Fibroblast of lung (primary cell): ENCODE data around the gene ARRDC1. TPM values are rescaled to one million over a fixed set of nuclear protein-coding genes. Genes with fewer than 3 reads are reported as not detected.

Experiments
- DNase-seq, 2 donors: peaks; one replicate each; pipeline versions ENCODE4 v3.0.0 to v3.0.0-alpha.2; 2010; ENCODE audit warnings: low read depth in 2 of 2
- H2AFZ ChIP-seq: 2 replicates; pipeline ENCODE4 v1.5.1; 2012; ENCODE audit warnings: low read length, control low read depth, inconsistent platforms
- H3K27ac ChIP-seq: 2 replicates; pipeline ENCODE4 v1.5.1; 2011; ENCODE audit warnings: low read length, control low read depth; ENCODE audit not compliant: insufficient read depth
- H3K27me3 ChIP-seq: 2 replicates; pipeline ENCODE4 v1.5.1; 2011; ENCODE audit warnings: mild to moderate bottlenecking, low read length; ENCODE audit not compliant: control insufficient read depth, insufficient read depth
- H3K36me3 ChIP-seq: 2 replicates; pipeline ENCODE4 v1.5.1; 2011; ENCODE audit warnings: low read length; ENCODE audit not compliant: control insufficient read depth, insufficient read depth
- H3K4me1 ChIP-seq: 2 replicates; pipeline ENCODE4 v1.5.1; 2011; ENCODE audit warnings: low read length; ENCODE audit not compliant: control insufficient read depth, insufficient read depth; ENCODE audit errors: extremely low read depth
- H3K4me2 ChIP-seq: 2 replicates; pipeline ENCODE4 v1.5.1; 2011; ENCODE audit warnings: low read length, control low read depth; ENCODE audit not compliant: insufficient read depth; ENCODE audit errors: extremely low read depth
- H3K4me3 ChIP-seq, 4 experiments: fragments of 200-600 bp in 1 of 4; sonication (generic) in 1 of 4; replicated peaks in 1 of 4; 2 replicates each; pipeline ENCODE4 v1.5.1; 2011 to 2016; ENCODE audit warnings: low read length in 4 of 4, low read depth in 3 of 4, mild to moderate bottlenecking in 3 of 4, control low read depth in 2 of 4, inconsistent platforms in 1 of 4, mixed read lengths in 1 of 4; ENCODE audit not compliant: insufficient read depth in 1 of 4; ENCODE audit errors: control extremely low read depth in 1 of 4
- H3K79me2 ChIP-seq: 2 replicates; pipeline ENCODE4 v1.5.1; 2012; ENCODE audit warnings: mild to moderate bottlenecking, low read length, inconsistent platforms; ENCODE audit not compliant: control insufficient read depth, insufficient read depth
- H3K9ac ChIP-seq: 2 replicates; pipeline ENCODE4 v1.5.1; 2011; ENCODE audit warnings: mild to moderate bottlenecking, low read length, control low read depth; ENCODE audit not compliant: insufficient read depth
- H3K9me3 ChIP-seq: 2 replicates; pipeline ENCODE4 v1.5.1; 2012; ENCODE audit warnings: low read depth, low read length; ENCODE audit not compliant: control insufficient read depth, insufficient read depth
- H4K20me1 ChIP-seq: 2 replicates; pipeline ENCODE4 v1.5.1; 2011; ENCODE audit warnings: low read length; ENCODE audit not compliant: control insufficient read depth, insufficient read depth; ENCODE audit errors: extremely low read depth
- EZH2 ChIP-seq: IDR thresholded peaks from 2 replicates; pipeline ENCODE4 v1.5.1; 2012; ENCODE audit warnings: low read length, control low read depth, mild to moderate bottlenecking; ENCODE audit errors: missing control alignments
- polyA plus RNA-seq, 2 donors: library from polyadenylated mRNA; depleted of rRNA in 1 of 2; stranded (reverse) in 1 of 2; unstranded in 1 of 2; fragments of >200 nt; gene quantifications; 2 replicates each; pipeline ENCODE4 v1.2.1, GENCODE V29; 2011 to 2012; ENCODE audit warnings: missing spikeins in 1 of 2
- total RNA-seq: library from RNA; depleted of rRNA; stranded (reverse); fragments of >200 nt; gene quantifications from 2 replicates; pipeline ENCODE4 v1.2.1, GENCODE V29; 2014
- TF ChIP-seq, protein P1 (sequence below), 2 donors: IDR thresholded peaks in 1 of 2; conservative IDR thresholded peaks in 1 of 2; 1 replicate in 1 of 2; 2 replicates in 1 of 2; pipeline ENCODE4 v1.5.1; 2011 to 2012; ENCODE audit warnings: low read length in 2 of 2, control low read depth in 1 of 2, inconsistent platforms in 1 of 2, low read depth in 1 of 2, mild to moderate bottlenecking in 1 of 2

Gene ARRDC1
- total and polyA plus RNA-seq, 2 donors (not counting 1 experiment from before 2014, with no cell fraction given): 8.3 to 17.2 TPM

- Histone ChIP-seq H3K27me3 (no peaks in the 10 kb centered on the region), H3K27ac (no peak overlapping the region), H3K4me1 (peaks cover 4% of the 10 kb centered on the region), H3K9me3 (no peaks in the 10 kb centered on the region), H3K36me3 (peaks cover 18% of the 10 kb centered on the region), H3K4me3 (peak overlapping the region; percentile 54 to 75 (median 72)), H2AFZ (no peak overlapping the region), H3K4me2 (peak overlapping the region; percentile 99), H4K20me1 (no peaks in the 10 kb centered on the region), H3K9ac (no peak overlapping the region), H3K79me2 (peaks cover 18% of the 10 kb centered on the region)
- no peak for DNase-seq
- TF ChIP-seq, protein P1, sequence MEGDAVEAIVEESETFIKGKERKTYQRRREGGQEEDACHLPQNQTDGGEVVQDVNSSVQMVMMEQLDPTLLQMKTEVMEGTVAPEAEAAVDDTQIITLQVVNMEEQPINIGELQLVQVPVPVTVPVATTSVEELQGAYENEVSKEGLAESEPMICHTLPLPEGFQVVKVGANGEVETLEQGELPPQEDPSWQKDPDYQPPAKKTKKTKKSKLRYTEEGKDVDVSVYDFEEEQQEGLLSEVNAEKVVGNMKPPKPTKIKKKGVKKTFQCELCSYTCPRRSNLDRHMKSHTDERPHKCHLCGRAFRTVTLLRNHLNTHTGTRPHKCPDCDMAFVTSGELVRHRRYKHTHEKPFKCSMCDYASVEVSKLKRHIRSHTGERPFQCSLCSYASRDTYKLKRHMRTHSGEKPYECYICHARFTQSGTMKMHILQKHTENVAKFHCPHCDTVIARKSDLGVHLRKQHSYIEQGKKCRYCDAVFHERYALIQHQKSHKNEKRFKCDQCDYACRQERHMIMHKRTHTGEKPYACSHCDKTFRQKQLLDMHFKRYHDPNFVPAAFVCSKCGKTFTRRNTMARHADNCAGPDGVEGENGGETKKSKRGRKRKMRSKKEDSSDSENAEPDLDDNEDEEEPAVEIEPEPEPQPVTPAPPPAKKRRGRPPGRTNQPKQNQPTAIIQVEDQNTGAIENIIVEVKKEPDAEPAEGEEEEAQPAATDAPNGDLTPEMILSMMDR (conservative IDR thresholded peaks at IDR 0.05 in 1 of 2, IDR thresholded peaks at IDR 0.05 in 1 of 2; ENCODE audit: low read depth in 1 of 2, low read length in 2 of 2): no peak
- no peak for TF ChIP-seq EZH2
These were observed 16.6 kb upstream of the ARRDC1 start for GRCh38 chr9:137588891-137589290.

DNA sequence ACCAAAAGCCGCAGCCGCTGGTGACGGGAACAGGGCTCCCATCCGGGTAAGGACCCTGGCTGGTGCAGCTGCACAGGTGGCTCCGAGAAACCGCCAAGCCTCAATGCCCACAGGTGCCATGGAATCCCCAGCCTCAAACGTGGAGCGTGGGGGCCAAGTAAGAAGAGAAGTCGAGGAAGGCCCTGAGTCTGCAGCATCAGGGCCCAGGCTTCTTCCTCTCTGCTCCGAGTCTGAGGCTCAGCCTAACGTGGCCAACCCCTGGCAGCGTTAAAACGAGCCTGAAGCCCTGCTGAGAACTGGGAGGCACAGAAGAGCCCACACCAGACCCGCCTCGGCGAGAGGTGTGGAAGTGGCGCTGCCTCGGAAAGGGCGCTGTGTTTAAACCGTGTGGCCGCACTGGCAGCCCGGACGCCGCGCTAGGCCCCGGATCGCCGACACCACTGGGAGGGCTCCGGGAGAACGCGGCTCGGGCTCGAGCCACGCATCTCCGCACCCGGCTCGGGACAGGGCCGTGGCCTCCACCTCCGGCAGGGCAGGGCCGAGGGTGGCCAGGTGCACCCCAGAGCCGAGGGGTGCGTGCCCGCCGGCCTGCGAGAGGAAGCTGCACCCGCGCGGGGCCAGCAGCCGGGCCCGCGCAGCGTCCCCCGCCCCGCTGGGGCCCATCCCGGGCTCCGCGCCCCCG, 15.9 kb upstream of the ARRDC1 start:
- Histone ChIP-seq H3K27me3 (no peaks in the 10 kb centered on the region), H3K4me2 (peak overlapping the region; percentile 99), H3K9ac (peak overlapping the region; percentile 77), H4K20me1 (no peaks in the 10 kb centered on the region), H3K4me3 (peak overlapping the region; percentile 54 to 75 (median 72)), H3K9me3 (no peaks in the 10 kb centered on the region), H3K36me3 (peaks cover 18% of the 10 kb centered on the region), H2AFZ (no peak overlapping the region), H3K4me1 (peaks cover 4% of the 10 kb centered on the region), H3K27ac (peak overlapping the region; percentile 50), H3K79me2 (peaks cover 18% of the 10 kb centered on the region)
- DNase-seq: peak in 1 of 2 donors; percentile 20
- TF ChIP-seq EZH2: no peak
- TF ChIP-seq, protein P1 (conservative IDR thresholded peaks at IDR 0.05 in 1 of 2, IDR thresholded peaks at IDR 0.05 in 1 of 2; ENCODE audit: low read depth in 1 of 2, low read length in 2 of 2): no peak

- peak overlapping the region; percentile 52 for H3K9ac ChIP-seq
- H3K27ac ChIP-seq: no peak overlapping the region
- peak overlapping the region in 2 of 4 experiments; percentile 71 to 74 for H3K4me3 ChIP-seq
- TF ChIP-seq EZH2: no peak
- TF ChIP-seq, protein P1 (conservative IDR thresholded peaks at IDR 0.05 in 1 of 2, IDR thresholded peaks at IDR 0.05 in 1 of 2; ENCODE audit: low read depth in 1 of 2, low read length in 2 of 2): no peak
- H3K4me2 ChIP-seq: no peak overlapping the region
- H2AFZ ChIP-seq: no peak overlapping the region
- no peak for DNase-seq
- peaks cover 4% of the 10 kb centered on the region for H3K4me1 ChIP-seq
- peaks cover 18% of the 10 kb centered on the region for H3K79me2 ChIP-seq
- peaks cover 18% of the 10 kb centered on the region for H3K36me3 ChIP-seq
- H4K20me1 ChIP-seq: no peaks in the 10 kb centered on the region
- no peaks in the 10 kb centered on the region for H3K27me3 ChIP-seq
- H3K9me3 ChIP-seq: no peaks in the 10 kb centered on the region
These were observed 15.4 kb upstream of the ARRDC1 start for GRCh38 chr9:137590123-137590468.
